Muscle layer of duodenum (tissue), 2 donors: ENCODE data around the gene PHPT1.
A peak's percentile ranks its signal among the peaks of the same experiment; 100 is the strongest.
"Not testable (repeated sequence)": the region's sequence is repeated elsewhere in the genome, so short reads cannot be mapped to it uniquely, and the experiment has no call there.

ENCODE experiments used
- H3K27ac ChIP-seq: one replicate; pipeline ENCODE4 v1.7.0; 2013; ENCODE audit warnings: mild to moderate bottlenecking, low read length
- H3K27me3 ChIP-seq: one replicate; pipeline ENCODE4 v1.7.0; 2013; ENCODE audit warnings: low read depth, mild to moderate bottlenecking, control low read depth, low read length
- H3K36me3 ChIP-seq, 2 donors: one replicate each; pipeline ENCODE4 v1.7.0; 2013; ENCODE audit warnings: low read length in 2 of 2, control low read depth in 1 of 2, mild to moderate bottlenecking in 1 of 2; ENCODE audit not compliant: insufficient read depth in 2 of 2, control insufficient read depth in 1 of 2
- H3K4me1 ChIP-seq, 2 donors: one replicate each; pipeline ENCODE4 v1.7.0; 2013; ENCODE audit warnings: low read length in 2 of 2, mild to moderate bottlenecking in 2 of 2, control low read depth in 1 of 2, moderate library complexity in 1 of 2; ENCODE audit not compliant: insufficient read depth in 2 of 2, control insufficient read depth in 1 of 2
- H3K4me3 ChIP-seq, 2 donors: one replicate each; pipeline ENCODE4 v1.7.0; 2013; ENCODE audit warnings: low read length in 2 of 2, low read depth in 1 of 2, mild to moderate bottlenecking in 1 of 2
- H3K9me3 ChIP-seq, 2 donors: one replicate each; pipeline ENCODE4 v1.7.0; 2013; ENCODE audit warnings: low read length in 2 of 2, control low read depth in 1 of 2, mild to moderate bottlenecking in 1 of 2; ENCODE audit not compliant: control insufficient read depth in 1 of 2
- donor health status: healthy.

The PHPT1 gene

DNA sequence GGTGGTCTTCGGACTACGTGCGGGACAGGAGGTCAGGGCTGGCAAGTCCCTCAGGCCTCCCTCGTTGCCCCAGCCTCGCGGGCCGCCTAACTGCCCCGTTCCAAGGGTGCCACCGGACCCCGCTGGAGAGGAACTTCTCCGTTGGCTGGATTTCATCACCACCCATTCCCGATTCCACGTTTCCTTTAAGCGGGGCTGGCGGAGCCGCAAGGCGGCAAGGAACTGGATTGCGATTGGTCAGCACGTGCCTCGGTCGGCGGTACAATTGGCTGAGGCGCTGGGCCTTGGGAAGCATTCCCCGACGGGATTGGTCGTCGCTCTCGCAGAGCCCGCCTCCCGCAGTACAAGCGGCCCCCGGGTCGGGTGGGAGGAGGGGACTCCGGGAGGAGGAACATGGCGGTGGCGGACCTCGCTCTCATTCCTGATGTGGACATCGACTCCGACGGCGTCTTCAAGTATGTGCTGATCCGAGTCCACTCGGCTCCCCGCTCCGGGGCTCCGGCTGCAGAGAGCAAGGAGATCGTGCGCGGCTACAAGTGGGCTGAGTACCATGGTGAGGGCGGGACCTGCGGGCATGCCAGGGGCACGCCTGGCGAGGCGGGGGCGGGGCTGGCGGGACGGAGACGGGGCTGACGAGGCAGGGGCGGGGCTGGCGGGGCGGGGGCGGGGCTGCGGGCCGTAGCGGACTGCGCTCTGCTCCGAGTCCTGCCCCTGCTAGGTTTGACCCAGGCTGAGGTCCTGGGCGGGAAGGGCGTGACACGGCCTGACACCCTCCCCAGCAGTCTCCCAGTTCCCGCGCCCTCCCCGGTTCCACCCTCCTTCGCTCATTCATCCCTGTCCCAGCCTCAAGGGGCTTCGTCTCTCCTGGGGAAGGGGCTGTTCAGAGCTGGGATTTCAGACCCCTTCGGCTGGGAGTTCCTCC is at the start of gene PHPT1:
TSS of gene PHPT1 (plus strand) at position 372 of the 922 bp plus-strand sequence. CDS start at position 394, 22 bp downstream.
- H3K4me3 ChIP-seq, result peak within 1 kb of the TSS; percentile 85 to 86
- H3K27ac ChIP-seq, result peak within 1 kb of the TSS; percentile 60
- peaks cover 6 to 40% of the 10 kb centered on the region in 2 donors for H3K4me1 ChIP-seq

DNA sequence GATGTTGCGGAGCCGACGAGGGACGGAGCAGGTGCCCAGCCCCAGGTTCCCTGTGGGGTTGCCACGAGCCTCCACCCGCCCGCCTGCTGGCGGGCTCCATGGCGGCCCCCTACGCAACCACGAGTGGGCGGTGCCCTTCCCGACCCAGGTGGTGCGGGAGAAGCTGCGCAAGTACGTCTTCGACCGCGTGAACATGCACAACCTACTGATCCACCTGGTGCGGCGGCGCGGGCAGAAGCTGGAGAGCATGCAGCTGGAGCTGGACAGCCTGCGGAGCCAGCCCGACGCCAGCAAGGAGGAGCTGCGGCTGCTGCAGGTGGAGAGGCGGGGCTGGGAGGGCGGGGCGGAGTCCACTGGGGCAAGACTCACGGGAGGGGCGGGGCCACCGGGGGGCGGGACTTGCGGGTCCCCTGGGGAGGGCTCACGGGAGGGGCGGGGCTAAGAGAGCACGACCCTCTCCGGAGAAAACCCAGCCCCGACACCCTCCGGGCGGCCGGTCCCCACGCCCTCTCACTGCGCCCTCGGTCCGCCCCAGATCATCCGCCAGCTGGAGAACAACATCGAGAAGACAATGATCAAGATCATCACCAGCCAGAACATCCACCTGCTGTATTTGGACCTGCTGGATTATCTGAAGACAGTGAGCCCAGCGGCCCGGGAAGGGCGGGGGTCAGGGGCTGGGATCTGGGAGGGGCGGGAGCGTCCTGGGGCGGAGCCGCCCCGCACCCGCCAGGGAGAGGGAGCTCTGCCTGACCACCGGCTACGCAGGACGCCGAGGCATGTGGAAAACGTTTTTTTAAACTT is 49.2 kb upstream of the PHPT1 start:
- Histone ChIP-seq H3K4me1 (peaks cover 0 to 18% of the 10 kb centered on the region in 2 donors), H3K9me3 (no peaks in the 10 kb centered on the region), H3K27ac (no peak overlapping the region), H3K36me3 (no peaks in the 10 kb centered on the region), H3K4me3 (peak overlapping the region; percentile 39 to 52), H3K27me3 (peaks cover 21% of the 10 kb centered on the region)

More for the DNA sequence above, at the start of gene PHPT1:
- Histone ChIP-seq H3K27me3 (no peaks in the 10 kb centered on the region), H3K36me3 (peaks cover 0 to 9% of the 10 kb centered on the region in 2 donors), H3K9me3 (no peaks in the 10 kb centered on the region)

DNA sequence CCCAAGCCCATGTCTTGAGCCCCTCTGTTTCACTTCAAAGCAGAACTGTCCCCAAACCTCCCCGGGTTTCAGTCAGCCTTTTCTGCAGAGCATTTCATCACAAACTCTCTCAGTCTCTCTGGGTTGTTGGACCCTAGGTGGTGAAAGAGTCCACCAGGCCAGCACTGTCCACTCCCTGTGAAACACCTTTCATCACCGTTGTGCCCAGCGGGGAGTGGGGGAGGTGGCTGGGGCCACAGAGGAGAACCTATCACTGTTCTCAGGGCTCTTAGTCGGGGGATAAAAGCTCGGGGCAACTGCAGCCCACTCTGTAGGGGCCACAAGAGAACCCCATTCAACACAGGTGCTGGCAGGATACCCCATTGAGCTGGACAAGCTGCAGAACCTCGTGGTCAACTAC is 46.9 kb upstream of the PHPT1 start:
- Histone ChIP-seq H3K4me1 (peaks cover 6 to 30% of the 10 kb centered on the region in 2 donors), H3K36me3 (no peaks in the 10 kb centered on the region), H3K9me3 (no peaks in the 10 kb centered on the region), H3K4me3 (no peak overlapping the region), H3K27ac (no peak overlapping the region), H3K27me3 (peaks cover 21% of the 10 kb centered on the region)

DNA sequence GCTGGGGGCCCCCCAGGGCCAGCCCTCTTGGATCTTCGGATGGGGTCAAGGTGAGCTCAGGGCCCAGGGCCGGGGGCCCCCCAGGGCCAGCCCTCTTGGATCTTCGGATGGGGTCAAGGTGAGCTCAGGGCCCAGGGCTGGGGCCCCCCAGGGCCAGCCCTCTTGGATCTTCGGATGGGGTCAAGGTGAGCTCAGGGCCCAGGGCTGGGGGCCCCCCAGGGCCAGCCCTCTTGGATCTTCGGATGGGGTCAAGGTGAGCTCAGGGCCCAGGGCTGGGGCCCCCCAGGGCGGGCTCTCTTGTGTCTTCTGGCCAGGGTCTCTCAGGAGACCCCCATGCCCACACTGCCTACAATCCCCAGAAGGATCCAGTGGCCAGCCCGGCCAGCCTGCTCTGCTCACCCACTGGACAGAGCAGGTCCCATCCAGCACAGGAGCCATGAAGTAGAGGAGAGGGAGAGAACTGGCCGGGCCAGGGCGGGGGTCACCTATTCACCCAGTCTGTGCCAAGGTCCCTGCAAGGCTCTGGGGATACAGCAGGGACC is 46.1 kb upstream of the PHPT1 start:
- H3K4me3 ChIP-seq, H3K9me3 ChIP-seq: not testable (repeated sequence)
- peaks cover 6 to 30% of the 10 kb centered on the region in 2 donors for H3K4me1 ChIP-seq

DNA sequence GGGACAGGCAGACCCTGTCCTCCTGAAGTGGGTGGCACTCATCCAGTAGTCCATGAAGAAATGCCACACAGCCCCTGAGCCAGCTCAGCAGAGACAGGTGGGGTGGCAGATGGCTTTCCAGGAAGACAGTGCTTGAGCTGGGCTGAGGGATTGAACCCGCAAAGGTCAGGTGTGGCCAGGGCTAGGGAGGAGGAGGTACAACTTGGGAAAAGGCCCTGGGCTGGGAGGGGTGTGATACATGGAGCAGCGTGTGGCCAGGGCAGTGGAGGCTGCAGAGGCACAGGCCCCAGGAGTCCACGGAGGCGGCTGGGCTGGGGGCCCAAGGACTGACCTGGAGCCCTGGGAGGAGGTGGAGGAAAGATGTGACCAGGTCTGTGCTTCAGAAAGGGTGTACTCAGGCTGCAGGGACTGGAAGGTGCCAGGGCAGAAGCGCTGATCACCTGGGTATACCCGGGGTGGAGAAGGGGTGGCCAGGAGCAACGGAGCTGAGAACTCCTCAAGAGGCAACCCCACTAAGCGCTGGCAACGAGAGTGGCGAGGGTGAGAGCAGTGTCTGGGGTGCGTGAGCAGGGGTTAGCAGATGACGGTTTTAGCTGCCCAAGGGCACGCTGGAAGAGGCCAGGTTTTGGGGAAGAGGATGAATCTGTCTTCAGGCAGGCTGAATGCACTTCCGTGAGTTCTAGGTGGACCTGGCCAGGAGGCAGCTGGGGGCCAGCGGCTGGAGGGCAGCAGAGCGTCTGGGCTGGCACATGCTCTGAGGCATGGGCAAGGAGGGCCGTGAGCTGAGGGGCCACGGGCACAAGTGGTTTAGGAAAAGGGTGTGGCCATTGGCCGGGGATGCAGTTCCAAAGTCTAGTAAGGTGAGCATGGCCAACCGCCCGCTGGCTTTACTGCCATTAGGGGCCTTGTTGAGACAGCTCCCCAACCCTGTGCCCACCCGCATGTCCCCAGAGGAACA is 45.4 kb upstream of the PHPT1 start:
- Histone ChIP-seq H3K27ac (no peak overlapping the region), H3K4me1 (peaks cover 6 to 34% of the 10 kb centered on the region in 2 donors), H3K27me3 (peaks cover 17% of the 10 kb centered on the region), H3K4me3 (no peak overlapping the region), H3K9me3 (no peaks in the 10 kb centered on the region), H3K36me3 (no peaks in the 10 kb centered on the region)

More for the DNA sequence above, 46.1 kb upstream of the PHPT1 start:
- peaks cover 21% of the 10 kb centered on the region for H3K27me3 ChIP-seq
- H3K27ac ChIP-seq, H3K36me3 ChIP-seq: not testable (repeated sequence)

DNA sequence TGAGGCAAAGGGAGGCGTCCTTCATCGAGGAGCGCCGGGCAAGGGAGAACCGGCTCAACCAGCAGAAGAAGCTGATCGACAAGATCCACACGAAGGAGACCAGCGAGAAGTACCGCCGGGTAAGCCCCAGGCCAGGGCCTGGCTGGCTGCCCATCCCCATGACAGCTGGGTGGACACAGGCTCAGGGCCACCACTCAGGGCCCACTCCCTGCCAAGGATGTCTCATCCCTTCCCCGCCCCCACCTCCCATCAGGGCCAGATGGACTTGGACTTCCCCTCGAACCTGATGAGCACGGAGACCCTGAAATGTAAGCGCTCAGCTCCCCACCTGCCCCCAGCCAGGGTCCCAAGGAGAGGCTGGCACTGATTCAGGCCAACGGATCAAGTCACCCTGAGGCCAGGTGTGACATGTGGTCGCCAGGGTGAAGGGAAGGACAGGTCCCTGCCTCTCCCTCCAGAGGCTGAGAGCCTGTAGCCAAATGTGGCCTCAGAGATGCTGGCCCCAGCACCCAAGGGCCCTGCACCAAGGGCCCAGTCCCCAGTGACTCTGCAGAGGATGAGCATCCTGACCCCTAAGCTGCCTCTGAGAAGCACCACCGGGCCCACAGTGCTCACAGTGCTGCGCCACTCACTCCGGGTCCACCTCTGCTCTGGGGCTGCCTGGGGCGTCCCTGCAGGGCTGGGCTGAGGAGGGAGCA is 44.6 kb upstream of the PHPT1 start:
- peaks cover 10 to 37% of the 10 kb centered on the region in 2 donors for H3K4me1 ChIP-seq
- peaks cover 0 to 2% of the 10 kb centered on the region in 2 donors for H3K36me3 ChIP-seq
- peaks cover 8% of the 10 kb centered on the region for H3K27me3 ChIP-seq
- H3K27ac ChIP-seq, result no peak overlapping the region
- H3K4me3 ChIP-seq, result no peak overlapping the region
- no peaks in the 10 kb centered on the region for H3K9me3 ChIP-seq

DNA sequence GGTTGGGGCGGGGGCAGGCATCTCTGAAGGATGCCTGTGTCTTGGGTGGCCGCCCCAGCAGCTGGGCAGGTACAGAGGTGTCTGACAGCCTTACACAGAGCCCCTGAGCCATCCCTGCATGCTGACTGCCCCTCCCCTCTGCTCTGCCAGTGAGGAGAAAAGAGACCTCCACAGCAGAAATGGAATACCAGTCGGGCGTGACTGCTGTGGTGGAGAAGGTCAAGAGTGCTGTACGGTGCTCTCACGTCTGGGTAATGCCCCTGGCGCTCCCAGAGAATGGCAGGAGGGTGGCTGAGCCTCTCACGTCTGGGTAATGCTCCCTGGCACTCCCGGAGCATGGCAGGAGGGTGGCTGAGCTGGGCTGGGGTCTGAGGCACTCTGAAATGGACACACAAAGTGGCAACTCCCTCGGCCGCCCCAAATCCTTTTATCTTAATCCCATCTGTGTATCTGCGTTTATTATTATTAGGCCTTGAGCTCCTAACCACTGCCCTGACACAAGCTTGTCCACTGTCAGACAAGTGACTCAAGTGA is 43.9 kb upstream of the PHPT1 start:
- H3K4me1 ChIP-seq, result peaks cover 16 to 38% of the 10 kb centered on the region in 2 donors
- peaks cover 6% of the 10 kb centered on the region for H3K27me3 ChIP-seq
- H3K27ac ChIP-seq, result no peak overlapping the region
- H3K36me3 ChIP-seq, result peaks cover 0 to 4% of the 10 kb centered on the region in 2 donors
- no peak overlapping the region for H3K4me3 ChIP-seq
- H3K9me3 ChIP-seq, result no peaks in the 10 kb centered on the region

DNA sequence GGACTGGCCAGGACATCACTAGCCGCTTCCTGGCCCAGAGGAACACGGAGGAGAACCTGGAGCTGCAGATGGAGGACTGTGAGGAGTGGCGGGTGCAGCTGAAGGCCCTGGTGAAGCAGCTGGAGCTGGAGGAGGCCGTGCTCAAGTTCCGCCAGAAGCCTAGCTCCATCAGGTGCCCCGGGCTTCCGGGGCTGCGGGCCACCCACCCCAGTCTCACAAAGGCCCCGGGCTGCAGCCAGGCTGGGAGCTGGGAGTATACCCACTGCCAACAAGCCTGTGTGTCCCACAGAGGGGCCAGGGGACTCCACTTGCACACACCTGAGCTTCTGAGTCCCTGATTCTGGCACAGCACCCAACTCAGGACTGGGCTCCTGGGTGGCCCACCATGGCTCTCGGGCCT is 43.1 kb upstream of the PHPT1 start:
- peaks cover 6% of the 10 kb centered on the region for H3K27me3 ChIP-seq
- H3K27ac ChIP-seq, result no peak overlapping the region
- H3K4me1 ChIP-seq, result peaks cover 16 to 36% of the 10 kb centered on the region in 2 donors
- H3K36me3 ChIP-seq, result peaks cover 0 to 4% of the 10 kb centered on the region in 2 donors
- no peaks in the 10 kb centered on the region for H3K9me3 ChIP-seq
- H3K4me3 ChIP-seq, result peak overlapping the region in 1 of 2 donors; percentile 71

DNA sequence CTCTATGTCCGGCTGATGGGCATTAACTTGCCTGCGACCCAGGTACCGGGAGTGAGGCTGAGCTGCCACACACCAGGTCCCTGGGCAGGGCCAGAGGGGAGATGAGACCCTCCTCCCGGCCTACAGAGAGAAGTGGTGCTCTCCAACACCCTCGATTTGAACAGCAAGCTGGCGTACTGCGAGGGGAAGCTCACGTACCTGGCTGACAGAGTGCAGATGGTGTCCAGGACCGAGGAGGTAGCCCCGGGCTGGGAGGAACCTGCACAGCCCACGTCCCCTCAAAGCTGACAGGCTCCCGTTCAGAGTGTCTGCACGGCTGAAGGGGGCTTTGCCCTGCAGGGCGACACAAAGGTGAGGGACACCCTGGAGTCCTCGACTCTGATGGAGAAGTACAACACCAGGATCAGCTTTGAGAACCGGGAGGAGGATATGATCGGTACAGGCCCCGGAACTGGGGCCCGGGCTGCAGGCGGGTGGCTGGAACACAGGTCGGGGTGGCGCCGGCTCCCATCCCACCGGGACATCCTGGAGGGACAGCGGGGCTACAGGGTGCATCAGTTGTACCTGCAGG is 42.5 kb upstream of the PHPT1 start:
- Histone ChIP-seq H3K4me3 (peak overlapping the region; percentile 63 to 71), H3K27me3 (peaks cover 6% of the 10 kb centered on the region), H3K4me1 (peaks cover 16 to 37% of the 10 kb centered on the region in 2 donors), H3K9me3 (no peaks in the 10 kb centered on the region), H3K36me3 (peaks cover 0 to 4% of the 10 kb centered on the region in 2 donors), H3K27ac (no peak overlapping the region)
